Skin epidermis (tissue), 12 donors: ENCODE data around the gene MYO1H.
A peak's percentile ranks its signal among the peaks of the same experiment; 100 is the strongest.

Experiments used
- H3K27ac ChIP-seq, 21 experiments: fragments of 200-600 bp; sonication (generic) in 11 of 21; one replicate each; pipeline ENCODE4 v1.5.0; 2020; ENCODE audit warnings: mild to moderate bottlenecking in 3 of 21, inconsistent platforms in 2 of 21, moderate library complexity in 2 of 21
- H3K4me3 ChIP-seq, 7 experiments: fragments of 200-600 bp; sonication (generic) in 2 of 7; one replicate each; pipeline ENCODE4 v1.5.0; 2020; ENCODE audit warnings: inconsistent platforms in 2 of 7, mild to moderate bottlenecking in 2 of 7, moderate library complexity in 1 of 7

Gene MYO1H

GRCh38 chr12:109440851-109441490, 93.3 kb downstream of the MYO1H start:
- Histone ChIP-seq H3K27ac (peak overlapping the region in 8 of 21 experiments; percentile 7 to 40 (median 26)), H3K4me3 (no peak overlapping the region)

- H3K27ac ChIP-seq = peak overlapping the region in 8 of 21 experiments; percentile 10 to 60 (median 19)
- H3K4me3 ChIP-seq = no peak overlapping the region
These were observed 96.1 kb downstream of the MYO1H start for GRCh38 chr12:109443794-109444193.

- H3K27ac ChIP-seq = peak overlapping the region in 9 of 21 experiments; percentile 10 to 67 (median 45)
- H3K4me3 ChIP-seq = no peak overlapping the region
These were observed 96.6 kb downstream of the MYO1H start for GRCh38 chr12:109444259-109444658.

- Histone ChIP-seq H3K4me3 (no peak overlapping the region), H3K27ac (peak overlapping the region in 7 of 21 experiments; percentile 10 to 57 (median 44))
These were observed 97.5 kb downstream of the MYO1H start for GRCh38 chr12:109445191-109445609.

GRCh38 chr12:109446869-109447268, 99.2 kb downstream of the MYO1H start:
- Histone ChIP-seq H3K4me3 (no peak overlapping the region), H3K27ac (no peak overlapping the region)

GRCh38 chr12:109447482-109447881, 99.8 kb downstream of the MYO1H start:
- H3K4me3 ChIP-seq = no peak overlapping the region
- H3K27ac ChIP-seq = no peak overlapping the region

- Histone ChIP-seq H3K4me3 (no peak overlapping the region), H3K27ac (peak overlapping the region in 1 of 21 experiments; percentile 5)
These were observed 100.6 kb downstream of the MYO1H start for GRCh38 chr12:109448272-109448671.

GRCh38 chr12:109448707-109449390, 101.1 kb downstream of the MYO1H start:
- H3K27ac ChIP-seq = peak overlapping the region in 1 of 21 experiments; percentile 13
- no peak overlapping the region for H3K4me3 ChIP-seq

GRCh38 chr12:109449845-109450532, 102.3 kb downstream of the MYO1H start:
- H3K27ac ChIP-seq = peak overlapping the region in 2 of 21 experiments; percentile 3 to 37
- no peak overlapping the region for H3K4me3 ChIP-seq

- no peak overlapping the region for H3K4me3 ChIP-seq
- peak overlapping the region in 1 of 21 experiments; percentile 3 for H3K27ac ChIP-seq
These were observed 103.3 kb downstream of the MYO1H start for GRCh38 chr12:109450980-109451379.

GRCh38 chr12:109451400-109451799, 103.7 kb downstream of the MYO1H start:
- Histone ChIP-seq H3K27ac (no peak overlapping the region), H3K4me3 (no peak overlapping the region)

- Histone ChIP-seq H3K4me3 (no peak overlapping the region), H3K27ac (peak overlapping the region in 2 of 21 experiments; percentile 20 to 26)
These were observed 104.8 kb downstream of the MYO1H start for GRCh38 chr12:109452489-109452888.

- H3K27ac ChIP-seq = no peak overlapping the region
These were observed 108.0 kb downstream of the MYO1H start for GRCh38 chr12:109455706-109456105.

GRCh38 chr12:109458086-109458485, 110.4 kb downstream of the MYO1H start:
- Histone ChIP-seq H3K4me3 (no peak overlapping the region), H3K27ac (peak overlapping the region in 18 of 21 experiments; percentile 7 to 93 (median 58))

More at GRCh38 chr12:109455706-109456105, 108.0 kb downstream of the MYO1H start:
- no peak overlapping the region for H3K4me3 ChIP-seq

- H3K4me3 ChIP-seq = no peak overlapping the region
- H3K27ac ChIP-seq = peak overlapping the region in 19 of 21 experiments; percentile 7 to 93 (median 61)
These were observed 111.1 kb downstream of the MYO1H start for GRCh38 chr12:109458771-109459208.

- H3K27ac ChIP-seq = peak overlapping the region in 15 of 21 experiments; percentile 35 to 93 (median 66)
- H3K4me3 ChIP-seq = no peak overlapping the region
These were observed 111.5 kb downstream of the MYO1H start for GRCh38 chr12:109459247-109459646.

- Histone ChIP-seq H3K4me3 (no peak overlapping the region), H3K27ac (peak overlapping the region in 20 of 21 experiments; percentile 74 to 94 (median 87))
These were observed 112.8 kb downstream of the MYO1H start for GRCh38 chr12:109460538-109460937.

- Histone ChIP-seq H3K4me3 (no peak overlapping the region), H3K27ac (peak overlapping the region; percentile 35 to 94 (median 87))
These were observed 113.5 kb downstream of the MYO1H start for GRCh38 chr12:109461049-109461845.
